ENCODE data around the gene TRIAP1.

TRIAP1 gene

DNA sequence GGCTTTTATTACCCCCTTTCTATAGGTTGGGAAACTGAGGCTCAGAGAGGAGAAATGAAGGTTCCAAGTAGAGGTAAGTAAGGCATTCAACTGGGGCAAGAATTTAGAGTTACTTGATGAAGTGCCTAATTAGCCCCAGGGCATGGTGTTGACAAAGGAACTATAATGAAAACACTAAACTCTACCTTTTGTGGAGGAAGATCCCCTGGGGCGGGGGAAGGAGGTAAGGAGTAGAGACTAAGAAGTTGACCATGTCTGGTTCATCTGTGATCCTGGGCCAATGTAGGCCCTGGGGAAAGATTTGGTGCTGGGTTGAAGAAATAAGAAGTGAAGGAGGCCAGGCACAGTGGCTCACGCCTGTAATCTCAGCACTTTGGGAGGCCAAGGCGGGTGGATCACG, 24.5 kb downstream of the TRIAP1 start:
- Histone ChIP-seq H3K36me3 (ENCODE audit: insufficient read depth, low read length) (no peaks in the 10 kb centered on the region), H3K9me2 (replicated peaks; ENCODE audit: low read depth, low read length) (no peaks in the 10 kb centered on the region), H3K4me3 (ENCODE audit: low read length, poor library complexity, severe bottlenecking) (no peak overlapping the region), H3K4me2 (ENCODE audit: low read depth, low read length, poor library complexity, severe bottlenecking) (no peak overlapping the region), H2AFZ (ENCODE audit: low read length) (no peak overlapping the region), H4K20me1 (ENCODE audit: insufficient read depth, low read length, poor library complexity, severe bottlenecking) (no peaks in the 10 kb centered on the region), H3K27me3 (ENCODE audit: insufficient read depth, low read length, poor library complexity, severe bottlenecking) (no peaks in the 10 kb centered on the region), H3K9ac (ENCODE audit: low read depth, low read length, poor library complexity, severe bottlenecking) (no peak overlapping the region), H3K9me3 (ENCODE audit: insufficient read depth, low read depth, low read length) (no peaks in the 10 kb centered on the region), H3F3A (ENCODE audit: low read depth) (no peaks in the 10 kb centered on the region), H3K79me2 (ENCODE audit: insufficient read depth, low read length) (no peaks in the 10 kb centered on the region), H3K4me1 (ENCODE audit: insufficient read depth, low read length, poor library complexity, severe bottlenecking) (no peaks in the 10 kb centered on the region)
- no peak for TF ChIP-seq EZH2phosphoT487 (IDR thresholded peaks at IDR 0.05; ENCODE audit: borderline replicate concordance)
- TF ChIP-seq, protein P1, sequence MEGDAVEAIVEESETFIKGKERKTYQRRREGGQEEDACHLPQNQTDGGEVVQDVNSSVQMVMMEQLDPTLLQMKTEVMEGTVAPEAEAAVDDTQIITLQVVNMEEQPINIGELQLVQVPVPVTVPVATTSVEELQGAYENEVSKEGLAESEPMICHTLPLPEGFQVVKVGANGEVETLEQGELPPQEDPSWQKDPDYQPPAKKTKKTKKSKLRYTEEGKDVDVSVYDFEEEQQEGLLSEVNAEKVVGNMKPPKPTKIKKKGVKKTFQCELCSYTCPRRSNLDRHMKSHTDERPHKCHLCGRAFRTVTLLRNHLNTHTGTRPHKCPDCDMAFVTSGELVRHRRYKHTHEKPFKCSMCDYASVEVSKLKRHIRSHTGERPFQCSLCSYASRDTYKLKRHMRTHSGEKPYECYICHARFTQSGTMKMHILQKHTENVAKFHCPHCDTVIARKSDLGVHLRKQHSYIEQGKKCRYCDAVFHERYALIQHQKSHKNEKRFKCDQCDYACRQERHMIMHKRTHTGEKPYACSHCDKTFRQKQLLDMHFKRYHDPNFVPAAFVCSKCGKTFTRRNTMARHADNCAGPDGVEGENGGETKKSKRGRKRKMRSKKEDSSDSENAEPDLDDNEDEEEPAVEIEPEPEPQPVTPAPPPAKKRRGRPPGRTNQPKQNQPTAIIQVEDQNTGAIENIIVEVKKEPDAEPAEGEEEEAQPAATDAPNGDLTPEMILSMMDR (conservative IDR thresholded peaks at IDR 0.05; ENCODE audit: low read length): no peak

GRCh38 chr12:120417917-120418580, 28.1 kb downstream of the TRIAP1 start:
- H3K4me3 ChIP-seq (ENCODE audit: low read length, poor library complexity, severe bottlenecking): no peak overlapping the region
- H4K20me1 ChIP-seq (ENCODE audit: insufficient read depth, low read length, poor library complexity, severe bottlenecking): no peaks in the 10 kb centered on the region
- no peak overlapping the region for H2AFZ ChIP-seq (ENCODE audit: low read length)
- H3K9me2 ChIP-seq (replicated peaks; ENCODE audit: low read depth, low read length): no peaks in the 10 kb centered on the region
- no peaks in the 10 kb centered on the region for H3K27me3 ChIP-seq (ENCODE audit: insufficient read depth, low read length, poor library complexity, severe bottlenecking)
- H3K79me2 ChIP-seq (ENCODE audit: insufficient read depth, low read length): no peaks in the 10 kb centered on the region
- H3K9me3 ChIP-seq (ENCODE audit: insufficient read depth, low read depth, low read length): no peaks in the 10 kb centered on the region
- H3K4me1 ChIP-seq (ENCODE audit: insufficient read depth, low read length, poor library complexity, severe bottlenecking): no peaks in the 10 kb centered on the region
- TF ChIP-seq, protein P1 (conservative IDR thresholded peaks at IDR 0.05; ENCODE audit: low read length): no peak
- TF ChIP-seq EZH2phosphoT487 (IDR thresholded peaks at IDR 0.05; ENCODE audit: borderline replicate concordance): no peak
- no peak overlapping the region for H3K4me2 ChIP-seq (ENCODE audit: low read depth, low read length, poor library complexity, severe bottlenecking)
- no peaks in the 10 kb centered on the region for H3K36me3 ChIP-seq (ENCODE audit: insufficient read depth, low read length)
- no peak overlapping the region for H3K9ac ChIP-seq (ENCODE audit: low read depth, low read length, poor library complexity, severe bottlenecking)
- no peaks in the 10 kb centered on the region for H3F3A ChIP-seq (ENCODE audit: low read depth)

GRCh38 chr12:120416490-120417216, 29.5 kb downstream of the TRIAP1 start:
- Histone ChIP-seq H3F3A (ENCODE audit: low read depth) (no peaks in the 10 kb centered on the region), H3K79me2 (ENCODE audit: insufficient read depth, low read length) (no peaks in the 10 kb centered on the region), H2AFZ (ENCODE audit: low read length) (no peak overlapping the region), H3K4me1 (ENCODE audit: insufficient read depth, low read length, poor library complexity, severe bottlenecking) (no peaks in the 10 kb centered on the region), H3K9me2 (replicated peaks; ENCODE audit: low read depth, low read length) (no peaks in the 10 kb centered on the region), H3K27me3 (ENCODE audit: insufficient read depth, low read length, poor library complexity, severe bottlenecking) (no peaks in the 10 kb centered on the region), H3K9me3 (ENCODE audit: insufficient read depth, low read depth, low read length) (no peaks in the 10 kb centered on the region), H3K4me2 (ENCODE audit: low read depth, low read length, poor library complexity, severe bottlenecking) (no peak overlapping the region), H3K4me3 (ENCODE audit: low read length, poor library complexity, severe bottlenecking) (no peak overlapping the region), H3K36me3 (ENCODE audit: insufficient read depth, low read length) (no peaks in the 10 kb centered on the region), H3K9ac (ENCODE audit: low read depth, low read length, poor library complexity, severe bottlenecking) (no peak overlapping the region), H4K20me1 (ENCODE audit: insufficient read depth, low read length, poor library complexity, severe bottlenecking) (no peaks in the 10 kb centered on the region)
- TF ChIP-seq, protein P1 (conservative IDR thresholded peaks at IDR 0.05; ENCODE audit: low read length): no peak
- no peak for TF ChIP-seq EZH2phosphoT487 (IDR thresholded peaks at IDR 0.05; ENCODE audit: borderline replicate concordance)
